NCI-H2081 (cell line): Measurements from ENCODE around the gene SPRR4.

ENCODE experiments used
- DNase-seq, 2 experiments: peaks; one replicate each; lab custom pipeline; 2025; lab: John Stamatoyannopoulos, UW

Gene SPRR4

GRCh38 chr1:152970495-152970894, at the start of gene SPRR4:
TSS of gene SPRR4 (plus strand) at chr1:152970648. CDS start at chr1:152971891, 1,243 bp downstream.
- no peak for DNase-seq

GRCh38 chr1:152924191-152924590, 46.3 kb upstream of the SPRR4 start:
- DNase-seq: no peak

GRCh38 chr1:152926091-152926490, 44.4 kb upstream of the SPRR4 start:
- no peak for DNase-seq

- no peak for DNase-seq
Measured at GRCh38 chr1:152928671-152929070, 41.8 kb upstream of the SPRR4 start.

- DNase-seq: no peak
Measured at GRCh38 chr1:152932170-152932811, 38.2 kb upstream of the SPRR4 start.

- no peak for DNase-seq
Measured at GRCh38 chr1:152933196-152933595, 37.3 kb upstream of the SPRR4 start.

- DNase-seq: no peak
Measured at GRCh38 chr1:152940614-152941013, 29.8 kb upstream of the SPRR4 start.

GRCh38 chr1:152941037-152941711, 29.3 kb upstream of the SPRR4 start:
- DNase-seq: no peak

- DNase-seq: no peak
Measured at GRCh38 chr1:152942161-152942560, 28.3 kb upstream of the SPRR4 start.

GRCh38 chr1:152946248-152946647, 24.2 kb upstream of the SPRR4 start:
- DNase-seq: no peak

GRCh38 chr1:152946651-152947256, 23.7 kb upstream of the SPRR4 start, which contains the start of gene SPRR5:
TSS of gene SPRR5 (plus strand) at chr1:152947206. CDS start at chr1:152948555, 1,349 bp downstream.
- DNase-seq: no peak

- DNase-seq: no peak
Measured at GRCh38 chr1:152951711-152952110, 18.7 kb upstream of the SPRR4 start.

GRCh38 chr1:152953761-152954160, 16.7 kb upstream of the SPRR4 start:
- no peak for DNase-seq

GRCh38 chr1:152954436-152954835, 16.0 kb upstream of the SPRR4 start:
- no peak for DNase-seq

- DNase-seq: no peak
Measured at GRCh38 chr1:152957561-152957960, 12.9 kb upstream of the SPRR4 start.

GRCh38 chr1:152959273-152959672, 11.2 kb upstream of the SPRR4 start:
- DNase-seq: no peak

GRCh38 chr1:152959801-152960451, 10.5 kb upstream of the SPRR4 start:
- DNase-seq: no peak

GRCh38 chr1:152960452-152961044, 9.9 kb upstream of the SPRR4 start:
- DNase-seq: no peak

GRCh38 chr1:152961226-152961891, 9.1 kb upstream of the SPRR4 start:
- DNase-seq: no peak

GRCh38 chr1:152962876-152963415, 7.5 kb upstream of the SPRR4 start:
- no peak for DNase-seq

- DNase-seq: no peak
Measured at GRCh38 chr1:152964536-152964935, 5.9 kb upstream of the SPRR4 start.
